HG03139 (cell line): ENCODE results near the gene STUM.
A peak's percentile ranks its signal among the peaks of the same experiment; 100 is the strongest.

Experiments
- ATAC-seq: cut with Tn5 transposase; IDR thresholded peaks from one replicate; pipeline ENCODE4 v1.9.1; 2021; ENCODE audit not compliant: unreplicated experiment

STUM gene

GRCh38 chr1:226533220-226533619, 15.3 kb upstream of the STUM start:
- ATAC-seq = no peak

- no peak for ATAC-seq
Measured at GRCh38 chr1:226534098-226534497, 14.5 kb upstream of the STUM start.

- ATAC-seq = no peak
Measured at GRCh38 chr1:226534645-226535044, 13.9 kb upstream of the STUM start.

- no peak for ATAC-seq
Measured at GRCh38 chr1:226535666-226536065, 12.9 kb upstream of the STUM start.

GRCh38 chr1:226541231-226541630, 7.3 kb upstream of the STUM start:
- no peak for ATAC-seq

GRCh38 chr1:226541631-226542622, 6.6 kb upstream of the STUM start:
- no peak for ATAC-seq

GRCh38 chr1:226542623-226543103, 5.9 kb upstream of the STUM start:
- no peak for ATAC-seq

GRCh38 chr1:226545836-226546596, 2.5 kb upstream of the STUM start:
- ATAC-seq = no peak

GRCh38 chr1:226546926-226547325, 1.6 kb upstream of the STUM start:
- ATAC-seq = no peak

- peak; percentile 52 for ATAC-seq
Measured at GRCh38 chr1:226547754-226548191, 791 bp upstream of the STUM start.

- no peak for ATAC-seq
Measured at GRCh38 chr1:226549094-226549936, 751 bp downstream of the STUM start.

GRCh38 chr1:226549937-226550671, 1.5 kb downstream of the STUM start:
- ATAC-seq = no peak

GRCh38 chr1:226550672-226551041, 2.1 kb downstream of the STUM start:
- no peak for ATAC-seq

- ATAC-seq = no peak
Measured at GRCh38 chr1:226551299-226551698, 2.7 kb downstream of the STUM start.

- no peak for ATAC-seq
Measured at GRCh38 chr1:226552061-226552460, 3.5 kb downstream of the STUM start.

GRCh38 chr1:226553266-226553923, 4.8 kb downstream of the STUM start:
- no peak for ATAC-seq

GRCh38 chr1:226553924-226554282, 5.3 kb downstream of the STUM start:
- ATAC-seq = no peak

GRCh38 chr1:226555092-226555491, 6.5 kb downstream of the STUM start:
- ATAC-seq = no peak

GRCh38 chr1:226557424-226557823, 8.9 kb downstream of the STUM start:
- no peak for ATAC-seq
